ENCODE data around the gene C14orf180. TPM values are rescaled to one million over a fixed set of nuclear protein-coding genes. Genes with fewer than 3 reads are reported as not detected.

The C14orf180 gene
- total RNA-seq, 1 experiment from 2014 or later, result not detected

DNA sequence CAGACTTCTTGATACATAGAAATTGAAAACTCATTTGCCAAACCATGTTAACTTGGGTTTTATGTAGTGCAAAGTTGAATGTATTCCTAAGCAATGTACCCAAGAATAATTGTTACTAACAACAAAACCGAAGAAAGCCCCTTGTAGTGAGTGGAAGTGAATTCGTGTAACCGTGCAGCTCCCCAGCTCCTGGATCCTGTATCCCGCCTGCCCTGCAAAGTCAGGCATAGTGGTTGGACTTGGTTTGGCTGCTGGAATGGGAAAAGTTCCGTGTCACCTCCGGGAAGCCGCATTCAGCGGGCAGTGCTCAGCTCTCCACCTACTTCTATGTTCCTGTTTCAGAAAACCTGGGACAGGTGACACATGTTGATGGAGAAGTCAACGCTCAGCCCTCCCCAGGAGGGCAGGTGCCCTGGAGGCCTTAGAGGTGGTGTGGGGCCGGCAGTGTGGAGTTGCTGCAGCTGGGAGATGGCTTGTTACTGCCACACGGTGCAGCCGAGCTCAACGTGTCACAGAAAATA is 29.2 kb upstream of the C14orf180 start:
- H3K9me3 Mint-ChIP-seq (ENCODE audit: unreplicated experiment), result no peaks in the 10 kb centered on the region
- no TSS peak for BruUV-seq (replicated peaks)
- no peak overlapping the region for H3K27ac Mint-ChIP-seq (ENCODE audit: low read depth, unreplicated experiment)
- intact Hi-C loops (cut with micrococcal nuclease), result no loop called here
- ChIA-PET POLR2A (interaction anchor here (0.6 kb wide), 1 partner anchor 40 kb away, joined by 4 read pairs; no protein-coding TSS in a partner anchor), CTCF (interaction anchor here (0.8 kb wide), 1 partner anchor 141 kb away, joined by 3 read pairs; no protein-coding TSS in a partner anchor)
- peaks cover 81% of the 10 kb centered on the region for H3K27me3 Mint-ChIP-seq (ENCODE audit: insufficient read depth, unreplicated experiment)
- H3K4me3 Mint-ChIP-seq (ENCODE audit: unreplicated experiment), result no peak overlapping the region
- TF ChIP-seq, protein P1, sequence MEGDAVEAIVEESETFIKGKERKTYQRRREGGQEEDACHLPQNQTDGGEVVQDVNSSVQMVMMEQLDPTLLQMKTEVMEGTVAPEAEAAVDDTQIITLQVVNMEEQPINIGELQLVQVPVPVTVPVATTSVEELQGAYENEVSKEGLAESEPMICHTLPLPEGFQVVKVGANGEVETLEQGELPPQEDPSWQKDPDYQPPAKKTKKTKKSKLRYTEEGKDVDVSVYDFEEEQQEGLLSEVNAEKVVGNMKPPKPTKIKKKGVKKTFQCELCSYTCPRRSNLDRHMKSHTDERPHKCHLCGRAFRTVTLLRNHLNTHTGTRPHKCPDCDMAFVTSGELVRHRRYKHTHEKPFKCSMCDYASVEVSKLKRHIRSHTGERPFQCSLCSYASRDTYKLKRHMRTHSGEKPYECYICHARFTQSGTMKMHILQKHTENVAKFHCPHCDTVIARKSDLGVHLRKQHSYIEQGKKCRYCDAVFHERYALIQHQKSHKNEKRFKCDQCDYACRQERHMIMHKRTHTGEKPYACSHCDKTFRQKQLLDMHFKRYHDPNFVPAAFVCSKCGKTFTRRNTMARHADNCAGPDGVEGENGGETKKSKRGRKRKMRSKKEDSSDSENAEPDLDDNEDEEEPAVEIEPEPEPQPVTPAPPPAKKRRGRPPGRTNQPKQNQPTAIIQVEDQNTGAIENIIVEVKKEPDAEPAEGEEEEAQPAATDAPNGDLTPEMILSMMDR (IDR thresholded peaks at IDR 0.05; ENCODE audit: unreplicated experiment), result no peak
- DNase-seq (ENCODE audit: unreplicated experiment), result no peak
- no peaks in the 10 kb centered on the region for H3K4me1 Mint-ChIP-seq (ENCODE audit: insufficient read depth, unreplicated experiment)
- no peaks in the 10 kb centered on the region for H3K36me3 Mint-ChIP-seq (ENCODE audit: insufficient read depth, unreplicated experiment)

DNA sequence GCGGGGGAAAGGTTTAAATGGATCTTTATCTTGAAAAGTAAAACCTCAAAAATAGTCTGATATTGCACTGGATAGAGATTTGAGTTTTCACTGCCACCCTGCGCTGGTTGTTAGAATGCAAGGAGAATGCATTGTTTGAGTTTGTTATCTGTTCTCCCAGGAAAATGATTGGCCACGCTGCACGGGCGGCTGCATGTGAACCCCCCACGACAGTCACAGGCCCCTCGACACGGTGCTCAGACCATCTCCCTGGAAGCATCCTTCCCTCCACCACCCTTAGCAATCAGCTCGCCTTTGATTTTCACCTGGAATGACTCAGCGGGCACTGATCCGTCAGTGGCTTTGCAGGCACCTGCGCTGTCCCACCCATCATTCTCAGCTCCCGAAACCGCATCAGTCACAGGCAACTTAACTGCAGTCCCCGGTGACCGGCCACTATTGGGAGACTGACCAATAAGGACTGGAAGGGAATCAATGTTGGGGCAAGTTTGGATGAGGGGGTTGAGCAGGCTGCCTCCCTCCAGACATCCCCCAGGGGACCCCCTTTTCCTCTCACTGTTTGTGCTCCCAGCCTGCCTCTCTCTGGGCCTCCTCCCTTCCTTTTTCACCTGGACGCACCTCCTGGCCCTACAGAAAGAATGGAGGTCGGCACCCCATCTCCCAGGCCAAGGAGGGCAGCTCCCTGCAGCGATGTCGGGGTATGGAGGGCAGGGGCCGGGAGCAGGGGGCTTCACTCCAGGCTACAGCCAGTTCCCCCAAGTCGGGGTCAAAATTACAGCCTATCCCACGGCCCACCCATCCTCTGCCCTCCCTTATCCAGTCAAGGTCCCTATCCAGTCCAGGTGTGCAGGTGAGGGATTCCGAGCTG is 28.5 kb upstream of the C14orf180 start:
- no peak overlapping the region for H3K27ac Mint-ChIP-seq (ENCODE audit: low read depth, unreplicated experiment)
- H3K9me3 Mint-ChIP-seq (ENCODE audit: unreplicated experiment), result no peaks in the 10 kb centered on the region
- peaks cover 78% of the 10 kb centered on the region for H3K27me3 Mint-ChIP-seq (ENCODE audit: insufficient read depth, unreplicated experiment)
- no TSS peak for BruUV-seq (replicated peaks)
- ChIA-PET CTCF (interaction anchor here (0.5 to 0.8 kb wide), 3 partner anchors 142 to 499 kb away, joined by 3 read pairs; no protein-coding TSS in a partner anchor), POLR2A (no interaction called here)
- H3K36me3 Mint-ChIP-seq (ENCODE audit: insufficient read depth, unreplicated experiment), result no peaks in the 10 kb centered on the region
- no peak for DNase-seq (ENCODE audit: unreplicated experiment)
- no peaks in the 10 kb centered on the region for H3K4me1 Mint-ChIP-seq (ENCODE audit: insufficient read depth, unreplicated experiment)
- TF ChIP-seq, protein P1 (IDR thresholded peaks at IDR 0.05; ENCODE audit: unreplicated experiment), result no peak
- no peak overlapping the region for H3K4me3 Mint-ChIP-seq (ENCODE audit: unreplicated experiment)
- intact Hi-C loops (cut with micrococcal nuclease), result no loop called here

DNA sequence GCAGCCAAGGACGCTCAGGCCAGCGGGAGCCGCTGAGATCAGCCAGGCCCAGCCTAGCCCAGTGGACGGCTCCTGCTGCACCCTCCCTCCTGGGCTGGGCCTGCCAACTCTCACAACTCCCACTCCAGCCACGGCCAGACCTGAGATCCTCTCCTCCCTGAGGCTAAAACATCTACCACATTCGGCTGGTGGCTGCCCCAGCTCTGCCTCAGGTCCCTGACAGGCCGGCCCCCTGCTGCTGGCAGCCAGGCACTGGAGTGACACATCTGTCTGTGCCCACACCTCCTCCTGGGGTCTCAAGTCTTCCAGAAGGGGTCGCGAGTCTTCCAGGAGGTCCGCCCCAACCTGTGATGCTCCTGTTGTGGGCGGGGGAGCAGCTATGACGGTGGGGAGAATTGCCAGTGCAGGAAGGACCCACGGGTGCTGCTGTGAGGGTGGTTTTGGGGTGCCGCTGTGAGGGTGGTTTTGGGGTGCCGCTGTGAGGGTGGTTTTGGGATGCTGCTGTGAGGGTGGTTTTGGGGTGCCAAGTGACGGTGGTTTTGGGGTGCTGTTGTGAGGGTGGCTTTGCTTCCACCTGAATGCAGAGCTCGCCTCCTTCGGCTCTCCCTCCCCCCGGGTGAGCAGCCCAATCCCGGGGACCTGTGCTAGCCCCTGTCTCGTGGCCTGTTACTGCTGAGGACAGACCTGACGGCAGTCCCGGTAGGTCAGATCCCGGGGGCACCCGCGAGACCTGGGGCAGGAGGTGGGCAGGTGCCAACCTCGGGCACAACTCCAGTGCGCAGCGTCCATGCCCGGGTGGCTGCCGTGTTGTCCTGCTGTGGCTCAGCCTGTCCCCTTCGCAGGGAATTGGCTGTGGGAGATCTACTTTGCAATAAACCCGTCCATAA is 27.5 kb upstream of the C14orf180 start:
- no peak for DNase-seq (ENCODE audit: unreplicated experiment)
- Mint-ChIP-seq H3K4me1 (ENCODE audit: insufficient read depth, unreplicated experiment) (no peaks in the 10 kb centered on the region), H3K4me3 (ENCODE audit: unreplicated experiment) (no peak overlapping the region), H3K27me3 (ENCODE audit: insufficient read depth, unreplicated experiment) (peaks cover 68% of the 10 kb centered on the region), H3K36me3 (ENCODE audit: insufficient read depth, unreplicated experiment) (no peaks in the 10 kb centered on the region), H3K27ac (ENCODE audit: low read depth, unreplicated experiment) (no peak overlapping the region), H3K9me3 (ENCODE audit: unreplicated experiment) (no peaks in the 10 kb centered on the region)
- BruUV-seq (replicated peaks), result no TSS peak
- POLR2A ChIA-PET, result interaction anchor here (0.6 kb wide), 2 partner anchors 30 to 900 kb away, joined by 3 read pairs; no protein-coding TSS in a partner anchor
- TF ChIP-seq, protein P1 (IDR thresholded peaks at IDR 0.05; ENCODE audit: unreplicated experiment), result no peak
- intact Hi-C loops (cut with micrococcal nuclease), result no loop called here
- CTCF ChIA-PET, result interaction anchor here (0.5 to 0.7 kb wide), 2 partner anchors 9 to 254 kb away, joined by 3 to 4 read pairs; no protein-coding TSS in a partner anchor

Data from MCF 10A (cell line).